GM03348 (cell line): Measurements from ENCODE around the gene PPFIBP1.
A peak's percentile ranks its signal among the peaks of the same experiment; 100 is the strongest.
"Not testable (repeated sequence)": the region's sequence is repeated elsewhere in the genome, so short reads cannot be mapped to it uniquely, and the experiment has no call there.

ENCODE experiments used
- DNase-seq: peaks from one replicate; pipeline ENCODE4 v3.0.0; 2012; ENCODE audit warnings: low spot score

The PPFIBP1 gene

GRCh38 chr12:27566626-27567025, 42.6 kb downstream of the PPFIBP1 start:
- DNase-seq = no peak

- DNase-seq = peak; percentile 65
Observed at GRCh38 chr12:27571463-27571862, 47.5 kb downstream of the PPFIBP1 start.

GRCh38 chr12:27572486-27573255, 48.7 kb downstream of the PPFIBP1 start:
- DNase-seq = no peak

GRCh38 chr12:27573972-27574371, 50.0 kb downstream of the PPFIBP1 start:
- peak; percentile 63 for DNase-seq

- DNase-seq = no peak
Observed at GRCh38 chr12:27575090-27575761, 51.2 kb downstream of the PPFIBP1 start.

- no peak for DNase-seq
Observed at GRCh38 chr12:27575762-27576118, 51.7 kb downstream of the PPFIBP1 start.

- no peak for DNase-seq
Observed at GRCh38 chr12:27576667-27577347, 52.8 kb downstream of the PPFIBP1 start.

- no peak for DNase-seq
Observed at GRCh38 chr12:27577688-27578087, 53.7 kb downstream of the PPFIBP1 start.

- DNase-seq = no peak
Observed at GRCh38 chr12:27578689-27579372, 54.8 kb downstream of the PPFIBP1 start.

- DNase-seq = no peak
Observed at GRCh38 chr12:27580561-27581330, 56.7 kb downstream of the PPFIBP1 start.

GRCh38 chr12:27581331-27581671, 57.3 kb downstream of the PPFIBP1 start:
- not testable (repeated sequence) for DNase-seq

GRCh38 chr12:27581833-27582232, 57.8 kb downstream of the PPFIBP1 start:
- not testable (repeated sequence) for DNase-seq

GRCh38 chr12:27582445-27582844, 58.4 kb downstream of the PPFIBP1 start:
- DNase-seq = not testable (repeated sequence)

GRCh38 chr12:27583057-27583797, 59.2 kb downstream of the PPFIBP1 start:
- DNase-seq = no peak

GRCh38 chr12:27583981-27584380, 60.0 kb downstream of the PPFIBP1 start:
- no peak for DNase-seq

GRCh38 chr12:27585739-27586265, 61.8 kb downstream of the PPFIBP1 start:
- no peak for DNase-seq

- DNase-seq = not testable (repeated sequence)
Observed at GRCh38 chr12:27588075-27588730, 64.2 kb downstream of the PPFIBP1 start.

- no peak for DNase-seq
Observed at GRCh38 chr12:27588776-27589175, 64.8 kb downstream of the PPFIBP1 start.

- no peak for DNase-seq
Observed at GRCh38 chr12:27589419-27589818, 65.4 kb downstream of the PPFIBP1 start.

- not testable (repeated sequence) for DNase-seq
Observed at GRCh38 chr12:27591698-27592097, 67.7 kb downstream of the PPFIBP1 start.
